OCI-LY3 (cell line): ENCODE data around the gene TAS1R1.

Source experiments
- EZH2phosphoT487 ChIP-seq: fragments of 200-600 bp; shearing (Covaris generic); IDR thresholded peaks from 2 replicates; pipeline ENCODE4 v1.6.1; 2018; ENCODE audit warnings: antibody characterized with exemption, mixed run types, low read depth
- TF ChIP-seq, protein P1 (sequence below): fragments of 200-600, 300-600 bp; sonication (generic); IDR thresholded peaks from 2 replicates; pipeline ENCODE4 v1.5.1; 2014; ENCODE audit warnings: antibody characterized with exemption, low read length, low read depth

DNA sequence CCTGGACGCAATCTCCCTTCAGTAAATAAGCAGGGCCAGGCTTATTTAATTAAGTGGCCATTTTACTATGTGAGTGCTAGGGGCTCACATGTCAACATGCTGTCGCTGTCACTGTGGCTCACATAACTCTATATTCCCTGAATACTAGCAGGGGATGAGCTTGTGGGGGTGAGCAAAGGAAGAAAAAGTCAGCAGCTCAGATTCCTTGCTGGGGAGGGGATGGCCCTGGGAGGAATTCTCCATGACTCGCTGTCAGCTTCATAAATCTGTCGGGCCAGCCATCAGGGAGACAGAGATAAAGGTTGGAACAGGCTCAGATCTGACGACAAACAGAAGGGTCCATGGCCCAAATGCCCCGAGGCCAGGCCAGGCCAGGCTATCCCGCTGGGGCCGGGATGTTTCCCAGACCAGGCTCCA, 37.7 kb upstream of the TAS1R1 start:
- TF ChIP-seq, protein P1, sequence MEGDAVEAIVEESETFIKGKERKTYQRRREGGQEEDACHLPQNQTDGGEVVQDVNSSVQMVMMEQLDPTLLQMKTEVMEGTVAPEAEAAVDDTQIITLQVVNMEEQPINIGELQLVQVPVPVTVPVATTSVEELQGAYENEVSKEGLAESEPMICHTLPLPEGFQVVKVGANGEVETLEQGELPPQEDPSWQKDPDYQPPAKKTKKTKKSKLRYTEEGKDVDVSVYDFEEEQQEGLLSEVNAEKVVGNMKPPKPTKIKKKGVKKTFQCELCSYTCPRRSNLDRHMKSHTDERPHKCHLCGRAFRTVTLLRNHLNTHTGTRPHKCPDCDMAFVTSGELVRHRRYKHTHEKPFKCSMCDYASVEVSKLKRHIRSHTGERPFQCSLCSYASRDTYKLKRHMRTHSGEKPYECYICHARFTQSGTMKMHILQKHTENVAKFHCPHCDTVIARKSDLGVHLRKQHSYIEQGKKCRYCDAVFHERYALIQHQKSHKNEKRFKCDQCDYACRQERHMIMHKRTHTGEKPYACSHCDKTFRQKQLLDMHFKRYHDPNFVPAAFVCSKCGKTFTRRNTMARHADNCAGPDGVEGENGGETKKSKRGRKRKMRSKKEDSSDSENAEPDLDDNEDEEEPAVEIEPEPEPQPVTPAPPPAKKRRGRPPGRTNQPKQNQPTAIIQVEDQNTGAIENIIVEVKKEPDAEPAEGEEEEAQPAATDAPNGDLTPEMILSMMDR: no peak
- no peak for TF ChIP-seq EZH2phosphoT487
